GM12865 (cell line): ENCODE results near the gene SCN1B.

ENCODE experiments used
- DNase-seq: peaks from one replicate; pipeline ENCODE4 v3.0.0; 2010; ENCODE audit warnings: low read depth
- H3K4me3 ChIP-seq: 2 replicates; pipeline ENCODE4 v1.5.1; 2011; ENCODE audit warnings: mild to moderate bottlenecking, low read depth, low read length, control low read depth
- CTCF ChIP-seq: IDR thresholded peaks from 2 replicates; pipeline ENCODE4 v1.5.1; 2011; ENCODE audit warnings: low read length, control low read depth, low read depth, inconsistent platforms; ENCODE audit not compliant: insufficient read depth; ENCODE audit errors: missing control alignments

Gene SCN1B

GRCh38 chr19:35029737-35030256, 473 bp upstream of the SCN1B start:
- no peak for DNase-seq
- H3K4me3 ChIP-seq = no peak overlapping the region
- no peak for TF ChIP-seq CTCF

- DNase-seq = no peak
- no peak overlapping the region for H3K4me3 ChIP-seq
- TF ChIP-seq CTCF = no peak
These were observed 1.0 kb downstream of the SCN1B start for GRCh38 chr19:35031072-35031881.

- no peak overlapping the region for H3K4me3 ChIP-seq
- no peak for DNase-seq
- no peak for TF ChIP-seq CTCF
These were observed 2.1 kb downstream of the SCN1B start for GRCh38 chr19:35032356-35032865.

DNA sequence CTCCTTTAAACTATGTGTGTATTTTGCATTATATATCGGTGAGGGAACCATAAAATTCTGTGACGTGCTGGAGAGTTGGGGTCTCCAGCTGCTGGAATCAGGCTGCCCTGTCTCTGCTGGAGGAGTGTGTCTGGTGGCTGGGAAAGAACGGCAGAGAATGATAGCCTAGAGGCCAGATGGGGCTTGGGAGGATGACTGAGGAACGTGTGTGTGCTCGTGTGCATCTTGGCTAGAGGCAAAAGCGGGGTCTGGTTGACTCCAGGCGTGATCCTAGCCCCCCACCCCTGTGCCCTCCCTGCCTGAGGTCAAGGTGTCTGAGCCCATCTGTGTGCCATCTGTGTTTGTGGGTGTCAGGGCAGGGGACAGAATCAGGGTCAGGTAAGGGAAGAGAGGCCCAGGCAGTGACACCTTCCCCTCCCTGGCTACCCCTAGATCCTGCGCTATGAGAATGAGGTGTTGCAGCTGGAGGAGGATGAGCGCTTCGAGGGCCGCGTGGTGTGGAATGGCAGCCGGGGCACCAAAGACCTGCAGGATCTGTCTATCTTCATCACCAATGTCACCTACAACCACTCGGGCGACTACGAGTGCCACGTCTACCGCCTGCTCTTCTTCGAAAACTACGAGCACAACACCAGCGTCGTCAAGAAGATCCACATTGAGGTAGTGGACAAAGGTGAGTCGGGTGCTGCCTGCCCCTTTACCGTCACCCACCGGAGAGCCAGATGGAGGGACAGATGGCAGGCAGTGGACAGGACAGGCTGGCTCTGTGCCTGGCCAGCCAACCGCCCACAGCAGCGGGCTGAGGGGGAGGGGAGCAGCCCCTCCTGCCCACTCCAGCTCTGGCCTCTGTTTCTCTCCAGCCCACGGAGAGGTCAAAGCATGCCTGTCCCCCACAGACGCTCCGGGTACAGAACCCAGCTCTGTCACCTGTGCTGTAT, 3.1 kb downstream of the SCN1B start:
- DNase-seq = no peak

DNA sequence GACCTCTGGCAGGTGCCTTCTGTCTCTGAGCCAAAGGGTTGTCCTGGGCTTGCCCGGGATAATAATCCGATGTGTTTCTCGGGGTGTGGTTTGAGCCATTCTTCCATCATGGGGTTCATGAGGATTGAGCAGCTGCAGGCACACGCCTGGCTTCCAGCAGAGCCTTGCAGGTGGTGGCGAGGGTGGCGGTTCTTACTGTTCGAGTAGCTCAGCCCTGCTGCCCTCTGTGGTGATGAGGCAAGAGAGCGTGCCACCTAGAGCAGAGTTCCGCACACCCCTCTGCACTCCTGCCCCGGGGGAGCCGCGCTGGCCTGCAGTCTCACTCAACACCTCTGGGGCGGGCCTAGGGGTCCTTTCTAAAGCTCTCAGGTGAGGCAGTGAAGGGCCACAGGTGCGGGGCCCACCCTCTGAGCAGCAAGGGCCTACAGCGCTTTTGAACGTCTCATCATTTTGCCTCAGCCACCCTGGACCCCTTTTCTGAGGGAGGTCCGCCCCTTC, 3.8 kb downstream of the SCN1B start:
- H3K4me3 ChIP-seq = no peak overlapping the region
- TF ChIP-seq CTCF = no peak
- no peak for DNase-seq

More for the DNA sequence above, 3.1 kb downstream of the SCN1B start:
- TF ChIP-seq CTCF = no peak
- no peak overlapping the region for H3K4me3 ChIP-seq

DNA sequence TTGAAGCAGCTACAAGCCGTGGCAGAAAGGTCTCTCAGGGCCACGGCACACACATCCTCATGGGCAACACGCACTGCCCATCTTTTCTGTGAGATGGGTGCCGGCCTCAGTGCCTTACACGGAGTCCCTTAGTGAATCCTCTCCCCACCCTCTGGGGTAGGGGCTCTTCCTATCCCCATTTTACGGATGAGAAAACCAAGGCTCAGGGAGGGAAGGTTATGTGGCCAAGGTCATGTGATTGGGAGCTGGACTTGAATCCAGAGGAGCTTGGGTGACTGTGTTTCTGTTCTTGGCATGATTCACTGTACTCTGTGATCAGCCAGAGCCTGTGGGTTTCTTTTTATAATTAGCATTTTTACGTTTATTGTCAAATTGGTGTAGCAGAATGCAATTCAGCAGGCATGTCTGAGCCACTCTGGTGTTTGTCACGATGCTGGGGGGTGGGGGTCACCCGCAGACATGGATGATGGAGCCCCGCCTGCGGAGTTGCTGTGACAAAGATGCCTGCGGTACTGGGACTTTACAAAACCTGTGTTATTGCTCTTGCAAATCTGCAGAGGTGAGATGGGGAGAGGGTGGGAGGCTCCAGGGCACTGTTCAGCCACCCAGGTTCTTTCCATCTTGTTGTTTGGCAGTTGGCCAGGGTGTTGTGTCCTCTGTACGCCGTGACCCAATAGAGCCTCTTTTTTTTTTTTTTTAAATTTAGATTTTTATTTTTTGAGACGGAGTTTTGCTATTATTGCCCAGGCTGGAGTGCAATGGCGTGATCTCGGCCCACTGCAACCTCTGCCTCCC, 4.5 kb downstream of the SCN1B start:
- H3K4me3 ChIP-seq = no peak overlapping the region
- TF ChIP-seq CTCF = no peak
- DNase-seq = no peak
